ENCODE data around the gene KIAA1191. TPM values are rescaled to one million over a fixed set of nuclear protein-coding genes. Genes with fewer than 3 reads are reported as not detected.

The KIAA1191 gene
- total and polyA plus RNA-seq, 2 experiments from 2014 or later, result 98.3 to 110 TPM

- no peak for TF ChIP-seq EZH2phosphoT487 (IDR thresholded peaks at IDR 0.05; ENCODE audit: low read depth, severe bottlenecking, unreplicated experiment)
- TF ChIP-seq EZH2 (IDR thresholded peaks at IDR 0.05; ENCODE audit: borderline replicate concordance), result no peak
- no peak for TF ChIP-seq CTCF (IDR thresholded peaks at IDR 0.05; ENCODE audit: poor library complexity)
- DNase-seq (ENCODE audit: low spot score), result peak; percentile 1
- Histone ChIP-seq H4K20me1 (ENCODE audit: insufficient read depth, poor library complexity, severe bottlenecking) (peaks cover 2% of the 10 kb centered on the region), H3K79me2 (peaks cover 8% of the 10 kb centered on the region), H3K36me3 (replicated peaks; ENCODE audit: insufficient read depth, low read depth) (no peaks in the 10 kb centered on the region), H2AFZ (no peak overlapping the region), H3K27me3 (no peaks in the 10 kb centered on the region), H3K27ac (no peak overlapping the region), H3K9me3 (ENCODE audit: low read depth) (no peaks in the 10 kb centered on the region), H3K4me1 (ENCODE audit: insufficient read depth) (peaks cover 9% of the 10 kb centered on the region), H3K4me2 (no peak overlapping the region), H3K4me3 (no peak overlapping the region), H3K9me2 (replicated peaks; ENCODE audit: insufficient read depth) (no peaks in the 10 kb centered on the region)
- WGBS (ENCODE audit: low lambda C conversion rate, missing lambda C conversion rate), result 77% methylated on average over 20 of the region's 20 CpGs
These were observed 44.3 kb upstream of the KIAA1191 start for GRCh38 chr5:176405656-176406435.

GRCh38 chr5:176401281-176402205 lies 40.0 kb upstream of the KIAA1191 start:
- Histone ChIP-seq H4K20me1 (ENCODE audit: insufficient read depth, poor library complexity, severe bottlenecking) (no peaks in the 10 kb centered on the region), H3K4me1 (ENCODE audit: insufficient read depth) (peaks cover 9% of the 10 kb centered on the region), H3K36me3 (replicated peaks; ENCODE audit: insufficient read depth, low read depth) (no peaks in the 10 kb centered on the region), H3K9me2 (replicated peaks; ENCODE audit: insufficient read depth) (no peaks in the 10 kb centered on the region), H3K4me3 (no peak overlapping the region), H3K4me2 (no peak overlapping the region), H3K27me3 (no peaks in the 10 kb centered on the region), H3K9me3 (ENCODE audit: low read depth) (no peaks in the 10 kb centered on the region), H3K27ac (peak overlapping the region; percentile 84), H2AFZ (no peak overlapping the region), H3K79me2 (peaks cover 6% of the 10 kb centered on the region)
- 95% methylated on average over 22 of the region's 22 CpGs for WGBS (ENCODE audit: low lambda C conversion rate, missing lambda C conversion rate)
- DNase-seq (ENCODE audit: low spot score), result no peak
- TF ChIP-seq EZH2phosphoT487 (IDR thresholded peaks at IDR 0.05; ENCODE audit: low read depth, severe bottlenecking, unreplicated experiment) (no peak), EZH2 (IDR thresholded peaks at IDR 0.05; ENCODE audit: borderline replicate concordance) (no peak), CTCF (IDR thresholded peaks at IDR 0.05; ENCODE audit: poor library complexity) (no peak)

- Histone ChIP-seq H3K27ac (peak overlapping the region; percentile 84), H4K20me1 (ENCODE audit: insufficient read depth, poor library complexity, severe bottlenecking) (no peaks in the 10 kb centered on the region), H3K27me3 (no peaks in the 10 kb centered on the region), H3K36me3 (replicated peaks; ENCODE audit: insufficient read depth, low read depth) (no peaks in the 10 kb centered on the region), H3K9me2 (replicated peaks; ENCODE audit: insufficient read depth) (no peaks in the 10 kb centered on the region), H3K4me2 (peak overlapping the region; percentile 45), H3K4me3 (no peak overlapping the region), H3K4me1 (ENCODE audit: insufficient read depth) (peaks cover 9% of the 10 kb centered on the region), H2AFZ (no peak overlapping the region), H3K79me2 (peaks cover 6% of the 10 kb centered on the region), H3K9me3 (ENCODE audit: low read depth) (no peaks in the 10 kb centered on the region)
- WGBS (ENCODE audit: low lambda C conversion rate, missing lambda C conversion rate), result 65% methylated on average over 17 of the region's 17 CpGs
- no peak for TF ChIP-seq EZH2phosphoT487 (IDR thresholded peaks at IDR 0.05; ENCODE audit: low read depth, severe bottlenecking, unreplicated experiment)
- TF ChIP-seq EZH2 (IDR thresholded peaks at IDR 0.05; ENCODE audit: borderline replicate concordance), result no peak
- no peak for TF ChIP-seq CTCF (IDR thresholded peaks at IDR 0.05; ENCODE audit: poor library complexity)
- peak; percentile 68 for DNase-seq (ENCODE audit: low spot score)
These were observed 39.0 kb upstream of the KIAA1191 start for GRCh38 chr5:176400382-176401156.
